ENCODE results near the gene RPS18. TPM values are rescaled to one million over a fixed set of nuclear protein-coding genes. Genes with fewer than 3 reads are reported as not detected.

The RPS18 gene
- total and polyA plus RNA-seq, 10 of the 15 experiments (the other 5 are each of a cell fraction or from before 2014, with no cell fraction given): 4,228 to 20,828 (median 7,406) TPM

DNA sequence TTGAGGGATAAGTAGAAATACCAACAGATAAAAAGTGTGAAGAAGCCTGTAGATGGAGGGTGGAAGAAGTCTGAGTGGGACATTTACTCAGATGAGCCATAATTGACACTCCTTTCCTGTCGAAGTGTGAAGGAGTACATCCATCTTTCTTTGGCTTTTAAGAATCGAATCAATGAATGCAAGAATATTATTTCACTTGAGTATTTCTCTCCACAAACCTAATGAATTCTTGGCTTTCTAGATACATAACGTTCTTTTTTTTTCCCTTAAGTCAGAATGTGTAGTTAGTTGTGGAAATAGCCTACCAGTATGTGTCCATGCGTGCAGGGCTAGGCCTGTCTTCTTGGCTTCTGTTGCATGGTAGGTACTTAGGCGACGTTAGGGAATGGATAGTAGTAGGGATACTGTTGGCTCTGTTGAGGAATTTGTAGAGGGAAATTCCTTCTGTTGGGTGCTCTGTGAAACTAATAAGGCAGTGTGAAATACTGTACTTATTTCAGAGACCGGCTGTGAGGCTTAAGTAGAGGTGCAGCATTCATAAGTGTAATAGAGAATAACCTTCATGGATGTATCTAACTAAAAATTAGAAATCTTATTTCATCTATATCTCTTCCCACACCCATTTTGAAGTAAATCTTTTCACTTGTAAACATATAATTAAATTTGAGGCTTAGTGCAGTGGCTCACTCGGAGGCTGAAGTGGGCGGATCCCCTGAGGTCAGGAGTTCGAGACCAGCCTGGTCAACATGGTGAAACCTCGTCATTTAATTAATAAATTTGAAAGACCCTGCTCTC, 1.5 kb downstream of the RPS18 start:
- Histone ChIP-seq H3K4me2 (ENCODE audit: control insufficient read depth, insufficient read depth) (peak overlapping the region; percentile 83), H3K9ac (ENCODE audit: control insufficient read depth, insufficient read depth, low read length) (peak overlapping the region; percentile 88), H3K27ac (ENCODE audit: control insufficient read depth, insufficient read depth) (peak overlapping the region; percentile 97), H3K4me3 (peak overlapping the region; percentile 87), H3K9me3 (replicated peaks; ENCODE audit: control insufficient read depth, insufficient read depth, low read length) (no peaks in the 10 kb centered on the region), H3K27me3 (replicated peaks in 1 of 2; ENCODE audit: control insufficient read depth in 2 of 2, insufficient read depth in 2 of 2, low read length in 1 of 2) (no peaks in the 10 kb centered on the region), H2AFZ (ENCODE audit: control insufficient read depth, low read depth, low read length) (no peak overlapping the region), H4K20me1 (ENCODE audit: control insufficient read depth, insufficient read depth) (peaks cover 6% of the 10 kb centered on the region), H3K79me2 (ENCODE audit: control insufficient read depth, insufficient read depth, low read length) (peaks cover 70% of the 10 kb centered on the region), H3K4me1 (ENCODE audit: control insufficient read depth, insufficient read depth, low read length) (peaks cover 22% of the 10 kb centered on the region), H3K36me3 (ENCODE audit: control insufficient read depth in 2 of 2, insufficient read depth in 2 of 2, low read length in 1 of 2) (peaks cover 13 to 19% of the 10 kb centered on the region in 2 experiments)
- WGBS (ENCODE audit: insufficient coverage, insufficient replicate concordance, low lambda C conversion rate, missing lambda C conversion rate): under 1% methylated on average over 11 of the region's 11 CpGs
- POLR2A ChIA-PET: interaction anchor here (1.3 to 5.4 kb wide), 5 partner anchors 7 to 28 kb away, joined by 3 to 60 read pairs (median 7); partner anchors contain the start of genes PFDN6 and WDR46
- RAD21 ChIA-PET (ENCODE audit: unreplicated experiment): interaction anchor here (1.6 to 2.1 kb wide), 4 partner anchors 16 to 298 kb away, joined by 3 to 9 read pairs (median 5); partner anchors contain the start of genes PFDN6 and WDR46
- ATAC-seq: no peak
- DNase-seq (ENCODE audit: low read depth, low spot score): no peak
- CTCF ChIA-PET: interaction anchor here (2.1 kb wide), 1 partner anchor 65 kb away, joined by 5 read pairs; the partner anchor contains the start of gene RING1
- BruUV-seq (replicated peaks): no TSS peak
- no peak for FAIRE-seq
- TF ChIP-seq ZBTB40 (IDR thresholded peaks at IDR 0.05; ENCODE audit: borderline replicate concordance): no peak
- TF ChIP-seq ZNF622 (IDR thresholded peaks at IDR 0.05): no peak
- TF ChIP-seq, protein P1, sequence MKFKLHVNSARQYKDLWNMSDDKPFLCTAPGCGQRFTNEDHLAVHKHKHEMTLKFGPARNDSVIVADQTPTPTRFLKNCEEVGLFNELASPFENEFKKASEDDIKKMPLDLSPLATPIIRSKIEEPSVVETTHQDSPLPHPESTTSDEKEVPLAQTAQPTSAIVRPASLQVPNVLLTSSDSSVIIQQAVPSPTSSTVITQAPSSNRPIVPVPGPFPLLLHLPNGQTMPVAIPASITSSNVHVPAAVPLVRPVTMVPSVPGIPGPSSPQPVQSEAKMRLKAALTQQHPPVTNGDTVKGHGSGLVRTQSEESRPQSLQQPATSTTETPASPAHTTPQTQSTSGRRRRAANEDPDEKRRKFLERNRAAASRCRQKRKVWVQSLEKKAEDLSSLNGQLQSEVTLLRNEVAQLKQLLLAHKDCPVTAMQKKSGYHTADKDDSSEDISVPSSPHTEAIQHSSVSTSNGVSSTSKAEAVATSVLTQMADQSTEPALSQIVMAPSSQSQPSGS (IDR thresholded peaks at IDR 0.05; ENCODE audit: low read length): no peak
- no peak for TF ChIP-seq MYB (IDR thresholded peaks at IDR 0.05; ENCODE audit: borderline replicate concordance, low read depth, low read length)
- no peak; the same call in 1 of the 2 replicates for TF ChIP-seq SMAD5 (IDR thresholded peaks at IDR 0.05; ENCODE audit: low read depth)
- TF ChIP-seq KAT2A (conservative IDR thresholded peaks at IDR 0.05; ENCODE audit: control insufficient read depth, low read depth, low read length): no peak
- no peak for TF ChIP-seq CEBPB (IDR thresholded peaks at IDR 0.05; ENCODE audit: borderline replicate concordance in 1 of 2, low read depth in 2 of 2, low read length in 2 of 2)
- TF ChIP-seq, protein P2, sequence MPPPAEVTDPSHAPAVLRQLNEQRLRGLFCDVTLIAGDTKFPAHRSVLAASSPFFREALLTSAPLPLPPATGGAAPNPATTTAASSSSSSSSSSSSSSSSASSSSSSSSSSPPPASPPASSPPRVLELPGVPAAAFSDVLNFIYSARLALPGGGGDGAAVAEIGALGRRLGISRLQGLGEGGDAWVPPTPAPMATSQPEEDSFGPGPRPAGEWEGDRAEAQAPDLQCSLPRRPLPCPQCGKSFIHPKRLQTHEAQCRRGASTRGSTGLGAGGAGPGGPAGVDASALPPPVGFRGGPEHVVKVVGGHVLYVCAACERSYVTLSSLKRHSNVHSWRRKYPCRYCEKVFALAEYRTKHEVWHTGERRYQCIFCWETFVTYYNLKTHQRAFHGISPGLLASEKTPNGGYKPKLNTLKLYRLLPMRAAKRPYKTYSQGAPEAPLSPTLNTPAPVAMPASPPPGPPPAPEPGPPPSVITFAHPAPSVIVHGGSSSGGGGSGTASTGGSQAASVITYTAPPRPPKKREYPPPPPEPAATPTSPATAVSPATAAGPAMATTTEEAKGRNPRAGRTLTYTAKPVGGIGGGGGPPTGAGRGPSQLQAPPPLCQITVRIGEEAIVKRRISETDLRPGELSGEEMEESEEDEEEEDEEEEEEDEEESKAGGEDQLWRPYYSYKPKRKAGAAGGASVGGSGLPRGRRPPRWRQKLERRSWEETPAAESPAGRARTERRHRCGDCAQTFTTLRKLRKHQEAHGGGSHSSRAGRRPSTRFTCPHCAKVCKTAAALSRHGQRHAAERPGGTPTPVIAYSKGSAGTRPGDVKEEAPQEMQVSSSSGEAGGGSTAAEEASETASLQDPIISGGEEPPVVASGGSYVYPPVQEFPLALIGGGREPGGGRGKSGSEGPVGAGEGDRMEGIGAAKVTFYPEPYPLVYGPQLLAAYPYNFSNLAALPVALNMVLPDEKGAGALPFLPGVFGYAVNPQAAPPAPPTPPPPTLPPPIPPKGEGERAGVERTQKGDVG (CRISPR knock-in tag; IDR thresholded peaks at IDR 0.05): no peak
- no peak for TF ChIP-seq BHLHE40 (IDR thresholded peaks at IDR 0.05; ENCODE audit: borderline replicate concordance in 1 of 2, low read depth in 2 of 2, low read length in 1 of 2)
- no peak for TF ChIP-seq POLR2A (IDR thresholded peaks at IDR 0.05; ENCODE audit: low read depth, low read length)
- no peak for TF ChIP-seq EZH2 (IDR thresholded peaks at IDR 0.05; ENCODE audit: borderline replicate concordance, control insufficient read depth, low read depth, low read length)
- in situ Hi-C loops (cut with MboI): no loop called here
- SMC1A ChIA-PET (ENCODE audit: uncharacterized antibody, unreplicated experiment): no interaction called here
- intact Hi-C loops (cut with micrococcal nuclease; ENCODE audit: unreplicated experiment): no loop called here
